AG09319 (cell line): Measurements from ENCODE around the gene MMP1.

Experiments used
- DNase-seq: peaks from one replicate; pipeline ENCODE4 v3.0.0-alpha.2; 2010; ENCODE audit warnings: low read depth; ENCODE audit errors: extremely low read depth
- TF ChIP-seq, protein P1 (sequence below): IDR thresholded peaks from 2 replicates; pipeline ENCODE4 v1.5.1; 2011; ENCODE audit warnings: low read depth, mild to moderate bottlenecking, inconsistent platforms, low read length, moderate library complexity

The MMP1 gene

DNA sequence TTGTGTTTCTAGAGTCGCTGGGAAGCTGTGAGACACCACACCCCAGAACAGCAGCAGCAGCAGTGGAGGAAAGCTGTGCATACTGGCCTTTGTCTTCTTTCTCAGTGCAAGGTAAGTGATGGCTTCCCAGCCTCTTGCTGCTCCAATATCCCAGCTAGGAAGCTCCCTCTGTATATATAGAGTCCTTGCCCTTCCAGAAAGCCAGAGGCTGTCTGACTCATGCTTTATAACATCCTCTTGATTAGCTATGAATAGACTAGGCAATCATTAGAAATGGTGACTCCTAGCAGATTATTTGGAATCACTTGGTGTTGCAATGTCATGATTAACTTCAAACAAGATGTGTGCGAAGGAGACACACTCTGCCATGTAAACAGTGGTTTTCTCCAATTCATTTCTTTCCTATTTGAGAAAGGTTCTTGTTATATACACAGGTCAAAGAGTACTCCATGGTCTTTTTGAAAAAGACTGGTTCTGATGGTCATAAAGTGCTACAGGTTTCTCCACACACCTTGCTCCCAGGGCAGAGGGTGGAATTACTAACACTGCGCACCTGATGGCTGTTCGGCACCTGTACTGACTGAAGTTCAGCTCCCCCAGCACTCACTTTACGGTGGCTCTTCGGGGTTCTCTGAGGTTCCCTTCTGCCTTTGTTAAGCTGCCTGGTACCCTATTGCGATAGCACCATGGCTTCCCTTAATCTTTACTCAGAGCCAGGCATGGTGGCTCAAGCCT, at the start of gene MMP1:
TSS of gene MMP1 (minus strand) at position 149 of the 735 bp plus-strand sequence. CDS start at position 81, 68 bp downstream.
- peak; percentile 59 for DNase-seq
- TF ChIP-seq, protein P1, sequence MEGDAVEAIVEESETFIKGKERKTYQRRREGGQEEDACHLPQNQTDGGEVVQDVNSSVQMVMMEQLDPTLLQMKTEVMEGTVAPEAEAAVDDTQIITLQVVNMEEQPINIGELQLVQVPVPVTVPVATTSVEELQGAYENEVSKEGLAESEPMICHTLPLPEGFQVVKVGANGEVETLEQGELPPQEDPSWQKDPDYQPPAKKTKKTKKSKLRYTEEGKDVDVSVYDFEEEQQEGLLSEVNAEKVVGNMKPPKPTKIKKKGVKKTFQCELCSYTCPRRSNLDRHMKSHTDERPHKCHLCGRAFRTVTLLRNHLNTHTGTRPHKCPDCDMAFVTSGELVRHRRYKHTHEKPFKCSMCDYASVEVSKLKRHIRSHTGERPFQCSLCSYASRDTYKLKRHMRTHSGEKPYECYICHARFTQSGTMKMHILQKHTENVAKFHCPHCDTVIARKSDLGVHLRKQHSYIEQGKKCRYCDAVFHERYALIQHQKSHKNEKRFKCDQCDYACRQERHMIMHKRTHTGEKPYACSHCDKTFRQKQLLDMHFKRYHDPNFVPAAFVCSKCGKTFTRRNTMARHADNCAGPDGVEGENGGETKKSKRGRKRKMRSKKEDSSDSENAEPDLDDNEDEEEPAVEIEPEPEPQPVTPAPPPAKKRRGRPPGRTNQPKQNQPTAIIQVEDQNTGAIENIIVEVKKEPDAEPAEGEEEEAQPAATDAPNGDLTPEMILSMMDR: no peak

GRCh38 chr11:102846292-102846691, 48.3 kb upstream of the MMP1 start:
- DNase-seq: no peak

GRCh38 chr11:102843489-102843888, 45.5 kb upstream of the MMP1 start, which contains the start of gene MMP3:
TSS of gene MMP3 (minus strand) at chr11:102843609. CDS start at chr11:102843546, 63 bp downstream.
- TF ChIP-seq, protein P1: no peak
- DNase-seq: no peak

More at GRCh38 chr11:102846292-102846691, 48.3 kb upstream of the MMP1 start:
- TF ChIP-seq, protein P1: no peak

DNA sequence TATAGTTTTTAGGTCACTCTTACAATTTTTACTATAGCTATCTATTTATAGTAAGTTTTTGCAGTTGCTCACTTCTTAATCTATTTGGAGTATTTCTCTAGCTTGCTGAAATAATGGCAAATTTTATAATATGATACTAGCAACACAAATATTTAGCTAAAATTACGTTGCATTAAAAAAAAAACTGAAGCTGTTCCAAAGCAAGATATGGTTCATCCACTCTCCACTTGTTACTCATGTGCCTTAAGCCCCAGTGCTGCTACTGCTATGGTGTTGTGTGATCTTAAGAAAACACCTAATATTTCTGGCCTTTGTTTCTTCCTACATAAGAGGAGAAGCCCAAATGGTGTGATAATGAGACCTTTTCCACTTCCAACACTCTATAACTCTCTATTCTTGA, 45.0 kb upstream of the MMP1 start:
- DNase-seq: no peak
- TF ChIP-seq, protein P1: no peak

- no peak for DNase-seq
- TF ChIP-seq, protein P1: no peak
Observed at GRCh38 chr11:102840018-102840417, 42.1 kb upstream of the MMP1 start.

DNA sequence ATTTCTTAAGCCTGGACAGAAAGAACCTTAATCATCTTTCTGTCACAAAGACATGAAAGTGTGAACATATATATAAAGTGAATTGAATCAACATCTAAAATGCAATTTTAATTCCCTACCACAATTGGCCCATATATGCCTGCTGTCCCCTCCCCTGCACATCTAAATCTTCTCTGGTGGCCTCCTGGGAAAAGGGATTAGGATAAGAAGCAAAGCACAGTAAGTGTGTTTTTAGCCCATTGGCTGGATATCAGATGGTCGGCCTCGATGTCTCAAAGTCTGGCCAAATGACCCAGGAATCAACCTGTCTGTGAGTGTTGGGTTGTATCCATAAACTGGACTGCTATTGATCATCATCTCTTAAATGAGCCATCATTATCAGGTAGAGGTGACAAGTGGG, 39.7 kb upstream of the MMP1 start:
- TF ChIP-seq, protein P1: no peak
- DNase-seq: no peak

- no peak for DNase-seq
- TF ChIP-seq, protein P1: no peak
Observed at GRCh38 chr11:102837156-102837555, 39.2 kb upstream of the MMP1 start.
